Raji (cell line): Measurements from ENCODE around the gene CTDSPL.

Source experiments
- POLR2A ChIP-seq: IDR thresholded peaks from 2 replicates; pipeline ENCODE4 v1.6.1; 2011; ENCODE audit warnings: low read depth, low read length, control low read depth; ENCODE audit not compliant: insufficient read depth

Gene CTDSPL

DNA sequence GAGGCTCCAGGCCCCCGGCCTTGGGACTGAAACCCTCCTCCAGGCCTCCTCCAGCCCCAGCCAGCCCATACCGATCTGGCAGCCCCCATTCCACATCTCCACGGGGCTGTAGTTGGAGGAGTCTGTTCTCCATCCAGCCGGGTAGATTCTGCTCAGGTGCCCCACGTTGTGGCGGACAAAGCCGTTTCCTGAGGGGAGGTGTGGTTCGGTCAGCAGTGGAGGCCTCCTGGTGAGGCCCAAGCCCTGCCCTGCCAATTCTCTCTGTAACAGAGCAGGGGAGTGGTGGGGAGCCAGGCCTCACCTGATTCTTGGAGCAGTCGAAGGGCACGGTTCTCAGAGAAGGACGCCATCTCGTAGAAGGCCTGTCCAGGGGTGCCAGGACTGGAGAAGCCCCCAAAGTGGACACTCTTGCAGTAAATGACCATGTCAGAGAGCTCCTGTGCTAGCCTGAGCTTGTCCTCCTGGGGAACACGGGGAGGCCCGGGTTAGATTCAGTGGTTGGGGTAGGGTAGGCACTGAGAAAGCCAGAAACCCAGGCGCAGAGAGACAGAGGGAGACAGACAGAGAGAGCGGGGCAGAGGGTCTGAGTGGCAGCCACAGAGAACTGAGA, 147.4 kb downstream of the CTDSPL start:
- no peak for TF ChIP-seq POLR2A

DNA sequence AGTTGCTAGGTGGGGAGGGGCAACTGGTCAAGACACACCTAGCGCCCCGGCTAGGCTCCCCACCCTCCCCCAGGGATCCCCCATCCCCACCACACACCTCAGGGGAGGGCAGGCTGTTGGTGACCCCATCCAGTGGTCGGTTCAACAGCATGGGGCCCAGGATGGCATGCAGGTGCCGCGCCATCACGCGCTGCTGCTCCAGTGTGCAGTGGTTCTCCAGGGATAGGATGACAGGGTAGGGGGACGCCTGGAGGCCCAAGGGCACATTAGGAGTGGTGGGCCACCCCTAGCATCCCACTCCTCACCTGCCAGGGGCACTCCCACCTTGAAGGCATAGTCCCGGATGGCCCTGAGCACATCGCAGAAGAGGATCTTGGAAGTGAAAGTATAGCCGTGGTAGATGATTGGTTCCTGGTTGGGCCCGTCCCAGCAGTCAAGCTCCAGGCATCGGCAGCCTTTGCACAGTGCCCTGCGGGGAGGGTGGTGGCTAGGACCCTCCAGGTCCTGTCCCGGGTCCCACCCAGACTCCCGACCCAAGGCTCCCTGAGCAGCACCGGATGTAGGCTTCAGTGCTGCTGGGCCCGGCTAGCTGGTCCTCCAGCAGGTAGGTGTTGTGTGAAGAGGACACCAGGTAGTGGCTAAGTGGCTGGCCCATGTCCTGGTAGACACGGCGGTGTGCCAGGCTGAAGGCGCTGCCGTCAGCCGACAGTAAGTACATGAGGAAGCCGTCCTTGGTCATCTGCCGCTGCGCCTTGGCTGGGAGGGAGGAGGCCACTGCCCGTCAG, 148.3 kb downstream of the CTDSPL start:
- TF ChIP-seq POLR2A: no peak

DNA sequence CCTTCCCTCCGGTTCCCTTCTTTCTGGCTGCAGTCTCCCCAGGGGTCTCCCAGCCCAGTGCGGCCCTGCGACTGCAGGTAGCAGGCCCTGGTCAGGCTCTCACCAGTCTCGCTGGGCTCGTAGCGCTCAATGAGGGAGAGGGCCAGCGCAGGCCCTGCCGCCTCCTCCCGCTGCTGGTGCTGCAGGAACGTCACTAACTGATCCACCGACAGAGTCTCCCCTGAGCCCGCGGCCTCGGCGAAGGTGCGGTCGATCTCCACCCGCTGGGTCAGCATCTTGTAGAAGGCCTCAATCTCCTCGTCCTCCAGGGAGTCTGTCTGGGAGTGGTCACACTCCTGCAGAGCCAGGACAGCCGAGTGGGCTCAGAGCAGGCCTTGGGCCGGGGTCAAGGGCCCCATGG, 149.4 kb downstream of the CTDSPL start:
- TF ChIP-seq POLR2A: no peak

DNA sequence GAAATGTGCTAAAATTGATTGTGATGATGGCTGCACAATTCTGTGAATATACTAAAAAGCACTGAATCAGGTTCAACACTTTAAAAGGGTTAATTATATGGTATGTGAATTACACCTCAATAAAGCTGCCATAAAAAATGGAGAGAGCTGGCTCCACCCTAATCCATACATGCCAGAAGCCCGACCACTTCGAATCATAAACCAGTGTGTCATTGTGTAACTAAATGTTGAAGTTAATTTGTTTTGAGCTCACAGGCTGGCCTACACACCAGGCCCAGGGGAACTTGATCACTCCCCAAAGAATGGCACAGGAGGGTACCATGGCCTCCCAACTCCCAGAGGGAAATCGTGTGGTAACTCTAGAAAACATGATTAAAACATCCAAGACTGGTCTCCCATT, 153.8 kb downstream of the CTDSPL start:
- no peak for TF ChIP-seq POLR2A

DNA sequence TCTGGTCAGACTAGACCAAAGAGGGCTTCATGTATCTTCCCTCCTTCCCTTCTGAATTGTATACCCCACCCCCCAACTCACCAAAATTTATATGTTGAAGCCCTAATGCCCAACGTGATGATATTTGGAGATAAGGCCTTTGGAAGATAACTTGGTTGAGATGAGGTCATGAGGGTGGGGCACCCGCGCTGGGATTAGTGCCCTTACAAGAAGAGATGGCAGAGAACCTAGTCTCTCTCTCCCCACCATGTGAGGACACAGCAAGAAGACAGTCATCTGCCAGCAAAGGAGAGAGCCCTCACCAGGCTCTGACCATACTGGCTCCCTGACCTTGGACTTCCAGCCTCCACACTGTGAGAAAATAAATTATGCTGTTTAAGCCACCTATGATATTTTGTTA, 154.3 kb downstream of the CTDSPL start:
- no peak for TF ChIP-seq POLR2A

DNA sequence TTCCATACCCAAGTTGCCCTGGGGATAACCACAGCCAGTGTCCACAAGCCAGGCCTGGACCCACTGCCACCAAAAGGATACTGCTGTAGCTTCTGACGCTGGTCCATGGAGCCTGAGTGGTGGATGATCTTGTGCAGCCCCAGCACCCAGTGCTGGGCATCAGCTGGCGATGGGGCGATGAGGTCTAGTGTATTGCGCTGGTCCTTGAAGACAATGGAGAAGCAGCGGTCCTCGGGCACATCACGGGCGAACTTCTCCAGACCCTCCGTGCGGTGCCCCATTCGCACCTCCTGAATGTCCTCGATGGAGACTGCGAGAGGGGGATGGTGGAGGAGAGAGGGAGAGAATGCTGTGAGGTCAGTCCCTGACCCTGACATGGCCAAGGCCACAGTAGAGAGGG, 154.7 kb downstream of the CTDSPL start:
- TF ChIP-seq POLR2A: no peak

DNA sequence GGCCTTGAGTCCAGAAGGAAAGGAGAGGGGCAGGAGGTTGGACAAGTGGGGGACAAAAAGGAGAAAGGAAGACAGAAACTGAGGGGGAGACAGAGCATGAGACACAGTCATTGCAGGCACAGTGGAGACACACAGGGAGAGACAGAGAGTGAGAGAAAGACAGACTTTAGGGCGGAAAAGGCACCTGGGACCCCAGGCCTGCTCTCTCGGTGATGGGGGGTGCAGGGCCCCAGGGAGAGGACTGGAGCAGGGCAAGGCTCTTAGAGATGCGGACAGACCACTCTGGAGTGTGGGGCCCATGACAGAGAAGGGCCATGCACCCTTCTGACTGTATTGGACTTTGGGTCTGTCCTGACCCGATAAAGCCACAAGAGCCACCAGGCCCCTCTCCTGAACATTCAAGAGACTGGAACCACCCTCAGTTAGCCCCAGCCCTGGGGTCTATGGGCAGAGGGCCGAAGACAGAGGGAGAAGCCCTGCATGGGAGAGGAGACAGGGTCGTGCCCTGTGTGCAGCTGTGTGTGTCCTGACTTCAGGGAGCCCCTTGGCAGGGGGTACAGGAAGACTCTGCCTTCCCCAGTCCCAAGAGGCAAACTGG, 155.3 kb downstream of the CTDSPL start:
- no peak for TF ChIP-seq POLR2A

DNA sequence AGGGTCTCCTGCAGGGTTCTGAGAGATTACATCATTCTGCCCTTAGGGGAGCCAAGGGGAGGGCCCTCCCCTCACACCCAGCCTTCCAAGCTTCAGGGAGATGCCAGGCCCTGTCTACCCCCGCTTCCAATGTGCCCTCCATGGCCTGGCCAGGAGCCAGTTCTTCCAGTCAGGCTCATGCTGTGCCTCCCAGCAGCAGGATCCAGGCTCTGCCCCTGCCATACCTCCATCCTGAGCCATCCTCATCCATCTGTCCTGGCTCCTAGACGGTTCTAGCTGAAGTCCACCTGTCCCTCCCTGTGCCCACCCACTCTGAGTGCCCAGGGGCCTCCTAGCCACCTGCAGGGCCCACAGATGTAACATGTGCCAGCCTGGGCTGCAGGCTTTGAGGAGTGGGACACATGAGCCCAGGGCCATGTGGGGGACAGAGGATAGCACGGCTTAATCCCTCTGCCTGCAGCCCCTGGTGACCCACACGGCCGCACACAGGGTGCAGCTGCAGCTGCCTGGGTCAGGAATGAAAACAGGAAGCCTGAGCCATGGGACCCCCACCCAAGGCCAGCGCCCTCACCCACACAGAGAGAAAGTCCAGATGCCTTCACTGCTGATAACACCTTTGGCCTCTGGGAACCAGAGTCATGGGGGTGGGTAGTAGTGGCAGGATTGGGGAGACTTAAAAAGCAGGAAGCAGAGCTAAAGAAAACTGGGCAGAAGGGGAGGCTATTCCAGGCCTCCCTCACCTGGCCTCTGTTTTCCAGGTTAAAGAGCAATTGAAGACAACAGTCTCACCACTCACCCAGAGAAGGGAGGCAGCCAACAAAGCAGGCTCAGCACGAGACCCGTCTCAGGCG, 156.0 kb downstream of the CTDSPL start:
- TF ChIP-seq POLR2A: no peak

DNA sequence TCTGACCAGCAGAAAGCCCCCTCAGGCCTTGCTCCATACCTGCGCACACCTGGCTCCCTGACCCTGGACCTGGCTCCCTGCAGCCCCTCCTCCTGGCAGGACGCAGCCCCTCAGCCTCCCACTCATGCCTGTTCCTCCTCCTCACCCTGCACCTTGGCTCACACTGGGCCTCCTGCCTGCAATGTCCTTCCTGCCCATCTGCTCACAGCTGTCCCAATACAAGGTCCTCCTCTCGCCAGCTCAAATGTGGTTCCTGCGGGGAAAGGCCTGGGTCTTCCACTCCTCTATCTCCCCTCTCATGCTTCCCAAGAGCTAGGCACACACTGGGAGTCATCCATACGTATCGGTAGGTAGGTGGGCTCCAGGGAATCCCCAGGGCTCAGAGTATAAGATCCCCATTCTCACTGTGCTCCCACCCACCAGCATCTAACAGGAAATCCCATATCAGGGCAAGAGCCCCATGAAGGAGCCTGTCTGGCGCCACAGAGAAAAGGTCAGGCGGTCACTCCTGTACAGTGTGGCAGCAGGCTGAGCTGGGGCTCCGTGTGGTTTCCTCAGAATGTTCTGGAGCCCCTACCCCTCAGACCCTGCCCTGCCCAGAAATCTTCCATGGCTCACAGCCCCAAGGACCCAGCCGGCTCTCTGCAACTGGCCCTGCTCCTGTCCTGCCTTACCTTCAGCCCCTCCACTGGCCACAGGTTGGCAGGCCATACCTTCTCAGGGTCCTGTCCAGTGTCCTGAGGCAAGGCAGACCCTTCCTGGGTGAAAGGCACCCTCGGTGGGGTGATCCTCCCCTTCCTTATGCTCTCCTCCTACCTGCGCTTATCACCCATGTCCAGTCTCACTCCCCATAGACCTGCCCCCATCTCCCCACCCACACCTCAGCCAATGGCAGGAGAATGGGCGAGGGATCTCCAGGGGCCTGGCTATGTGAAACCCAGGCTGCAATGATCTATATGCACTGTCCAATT, 156.9 kb downstream of the CTDSPL start:
- no peak for TF ChIP-seq POLR2A

DNA sequence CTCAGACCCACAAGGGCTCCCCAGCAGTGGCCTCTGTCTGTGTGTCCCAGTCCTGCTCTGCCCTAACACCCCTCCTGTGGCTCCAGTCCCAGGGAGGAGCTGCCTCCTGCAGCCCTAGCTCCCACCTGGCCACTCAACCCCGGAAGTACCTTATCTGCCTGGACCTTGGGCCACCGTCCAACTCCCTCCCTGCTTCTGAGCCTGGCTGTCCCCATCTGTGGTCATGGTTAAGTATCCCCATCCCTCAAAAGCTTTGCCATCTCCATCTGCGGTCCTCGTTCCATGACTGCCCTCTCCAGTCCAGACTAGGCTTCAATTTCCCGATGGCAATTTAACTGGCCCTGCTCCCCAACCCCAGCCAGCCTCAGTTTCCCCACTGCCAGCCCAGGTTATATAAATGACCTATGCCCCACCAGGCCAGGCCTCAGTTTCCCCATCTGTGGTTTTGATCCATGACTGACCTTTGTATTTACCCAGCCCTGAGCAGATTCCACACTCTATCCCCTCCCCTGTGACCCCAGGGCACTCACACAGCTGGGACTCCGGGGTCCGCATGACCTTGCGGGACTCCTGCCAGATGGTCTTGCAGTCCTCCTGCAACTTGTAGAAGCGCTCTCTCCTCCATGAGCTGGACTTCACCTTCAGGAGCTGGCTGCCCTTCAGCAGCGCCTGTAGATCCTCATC, 158.1 kb downstream of the CTDSPL start:
- no peak for TF ChIP-seq POLR2A

DNA sequence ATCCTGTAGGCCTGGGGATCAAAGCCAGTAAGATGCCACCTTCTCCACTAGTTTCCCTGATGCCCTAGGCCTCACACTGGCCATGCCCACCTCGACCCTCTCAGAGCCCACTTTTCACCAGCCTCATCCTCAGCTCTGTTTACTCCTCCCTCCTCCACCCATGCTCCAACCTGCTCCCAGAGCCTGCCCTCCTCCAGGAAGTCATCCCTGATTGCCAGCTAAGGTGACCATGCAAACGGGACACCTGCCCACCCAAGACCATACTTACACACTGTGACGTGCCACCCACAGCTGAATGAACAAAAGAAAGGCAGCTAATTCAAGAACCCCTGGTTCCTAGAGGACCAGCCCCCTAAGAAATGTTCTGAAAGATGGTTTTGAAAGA, 158.7 kb downstream of the CTDSPL start:
- TF ChIP-seq POLR2A: no peak

DNA sequence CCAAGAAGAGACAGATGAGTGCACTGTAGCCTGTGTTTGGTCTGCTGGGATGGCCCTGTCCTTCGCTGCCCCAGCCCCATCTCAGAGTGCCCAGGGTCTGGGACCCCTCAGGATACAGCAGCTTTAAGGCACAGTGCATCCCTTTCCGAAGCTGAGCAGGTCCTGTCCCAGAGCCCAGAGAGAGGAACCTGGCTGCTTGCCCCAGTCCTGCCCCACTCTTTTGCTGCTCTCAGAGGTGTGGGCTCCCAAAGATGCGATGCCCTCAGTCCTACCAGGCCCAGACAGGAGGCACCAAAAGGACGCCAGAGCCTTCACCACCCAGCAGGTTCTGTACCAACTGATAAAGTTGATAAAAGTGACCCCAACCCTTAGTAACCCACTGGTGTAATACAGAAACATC, 159.5 kb downstream of the CTDSPL start:
- no peak for TF ChIP-seq POLR2A

DNA sequence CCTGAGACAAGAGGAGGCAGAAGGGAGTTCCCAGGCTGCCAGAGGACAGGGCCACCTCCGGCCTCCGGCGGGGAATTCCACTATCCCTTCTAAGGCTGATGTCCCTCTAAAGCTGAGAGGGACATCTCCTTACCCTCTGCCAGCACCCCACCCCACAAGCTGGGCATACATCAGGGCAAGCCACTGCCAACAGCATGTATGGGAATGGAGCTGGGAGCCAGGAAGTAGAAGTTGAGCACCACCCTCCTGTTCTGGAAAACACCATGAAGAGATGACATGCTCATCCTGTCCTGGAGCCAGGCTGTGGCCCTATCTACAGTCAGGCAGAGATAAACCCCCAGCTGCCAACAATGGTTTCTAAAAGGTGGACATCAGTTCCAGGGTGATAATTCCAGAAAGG, 160.6 kb downstream of the CTDSPL start:
- no peak for TF ChIP-seq POLR2A
